NOMO-1 treated with dmso at 0.1 percent for 144 hours (cell line): ENCODE data around the gene PHLPP1.

Source experiments
- DNase-seq: peaks from one replicate; lab custom pipeline; 2025; ENCODE audit not compliant: unreplicated experiment; lab: John Stamatoyannopoulos, UW

The PHLPP1 gene

GRCh38 chr18:62741118-62741566 lies 25.8 kb downstream of the PHLPP1 start:
- peak; percentile 69 for DNase-seq

- peak; percentile 20 for DNase-seq
Observed at GRCh38 chr18:62741584-62741983, 26.2 kb downstream of the PHLPP1 start.

GRCh38 chr18:62744076-62744968 lies 29.0 kb downstream of the PHLPP1 start:
- no peak for DNase-seq

- no peak for DNase-seq
Observed at GRCh38 chr18:62745089-62745751, 29.9 kb downstream of the PHLPP1 start.

GRCh38 chr18:62749389-62749788 lies 34.0 kb downstream of the PHLPP1 start:
- no peak for DNase-seq

GRCh38 chr18:62751341-62751821 lies 36.0 kb downstream of the PHLPP1 start:
- DNase-seq: no peak

GRCh38 chr18:62751977-62752376 lies 36.6 kb downstream of the PHLPP1 start:
- no peak for DNase-seq

GRCh38 chr18:62754026-62754425 lies 38.7 kb downstream of the PHLPP1 start:
- no peak for DNase-seq

- no peak for DNase-seq
Observed at GRCh38 chr18:62755454-62755853, 40.1 kb downstream of the PHLPP1 start.

- DNase-seq: no peak
Observed at GRCh38 chr18:62755946-62756345, 40.6 kb downstream of the PHLPP1 start.

- DNase-seq: no peak
Observed at GRCh38 chr18:62757399-62758010, 42.2 kb downstream of the PHLPP1 start.

GRCh38 chr18:62758591-62758990 lies 43.2 kb downstream of the PHLPP1 start:
- DNase-seq: no peak

- DNase-seq: no peak
Observed at GRCh38 chr18:62759704-62760402, 44.5 kb downstream of the PHLPP1 start.

GRCh38 chr18:62760403-62760734 lies 45.0 kb downstream of the PHLPP1 start:
- DNase-seq: no peak

GRCh38 chr18:62763101-62763521 lies 47.8 kb downstream of the PHLPP1 start:
- DNase-seq: no peak

GRCh38 chr18:62766266-62766665 lies 50.9 kb downstream of the PHLPP1 start:
- DNase-seq: no peak

- DNase-seq: no peak
Observed at GRCh38 chr18:62767321-62767720, 52.0 kb downstream of the PHLPP1 start.

- no peak for DNase-seq
Observed at GRCh38 chr18:62767836-62768557, 52.7 kb downstream of the PHLPP1 start.

GRCh38 chr18:62768558-62768943 lies 53.2 kb downstream of the PHLPP1 start:
- no peak for DNase-seq

GRCh38 chr18:62769216-62769615 lies 53.9 kb downstream of the PHLPP1 start:
- no peak for DNase-seq
